H1 (cell line): ENCODE results near the gene C1QTNF1. TPM values are rescaled to one million over a fixed set of nuclear protein-coding genes. Genes with fewer than 3 reads are reported as not detected.

ENCODE experiments used
- CTCF ChIA-PET: fragments of 300-600 bp; sonication (Branson Sonifier 250); formaldehyde crosslinking; loops from one replicate; lab custom pipeline; 2021; ENCODE audit not compliant: partially characterized antibody; lab: Charles Lee
- POLR2A ChIA-PET: fragments of 300-600 bp; sonication (Branson Sonifier 250); formaldehyde crosslinking; loops from one replicate; lab custom pipeline; 2021; ENCODE audit warnings: inconsistent platforms; ENCODE audit not compliant: partially characterized antibody; lab: Charles Lee
- DNase-seq, 2 experiments: peaks; one replicate each; pipeline versions ENCODE4 v3.0.0 to v3.0.0-alpha.2; 2010 to 2022; ENCODE audit warnings: low spot score in 2 of 2, low read depth in 1 of 2, mixed read lengths in 1 of 2
- FAIRE-seq: peaks from 2 replicates; lab custom pipeline; 2011; peaks lifted over from hg19 to GRCh38; lab: Jason Lieb, UNC
- H2AFZ ChIP-seq: 2 replicates; pipeline ENCODE4 v1.8.1; 2012; ENCODE audit warnings: low read length, inconsistent platforms
- H2AK5ac ChIP-seq: 2 replicates; pipeline ENCODE4 v1.6.1; 2013; ENCODE audit warnings: low read depth, low read length
- H2BK120ac ChIP-seq: replicated peaks from 2 replicates; pipeline ENCODE3; 2013; ENCODE audit warnings: low read depth, low read length, inconsistent platforms
- H2BK12ac ChIP-seq: 2 replicates; pipeline ENCODE4 v1.6.1; 2013; ENCODE audit warnings: low read depth, low read length
- H2BK15ac ChIP-seq: 2 replicates; pipeline ENCODE4 v1.6.1; 2013; ENCODE audit warnings: low read length
- H2BK20ac ChIP-seq: 2 replicates; pipeline ENCODE4 v1.6.1; 2013; ENCODE audit warnings: low read length
- H2BK5ac ChIP-seq: 2 replicates; pipeline ENCODE4 v1.6.1; 2013; ENCODE audit warnings: low read depth, low read length
- H3K14ac ChIP-seq: 2 replicates; pipeline ENCODE4 v1.6.1; 2013; ENCODE audit warnings: inconsistent platforms; ENCODE audit not compliant: insufficient read length
- H3K18ac ChIP-seq: 2 replicates; pipeline ENCODE4 v1.6.1; 2013; ENCODE audit warnings: low read length; ENCODE audit errors: extremely low read depth
- H3K23ac ChIP-seq: 2 replicates; pipeline ENCODE4 v1.6.1; 2013; ENCODE audit warnings: inconsistent platforms; ENCODE audit not compliant: insufficient read length
- H3K23me2 ChIP-seq: 2 replicates; pipeline ENCODE4 v1.6.1; 2013; ENCODE audit warnings: low read depth, low read length
- H3K27ac ChIP-seq: 2 replicates; pipeline ENCODE4 v1.6.1; 2011; ENCODE audit warnings: low read depth, low read length, inconsistent platforms
- H3K27me3 ChIP-seq, 4 experiments: replicated peaks in 1 of 4; 1 replicate in 1 of 4; 2 replicates in 3 of 4; pipeline versions ENCODE4 v1.6.1 to v1.8.1; 2011 to 2013; ENCODE audit warnings: low read length in 3 of 4, mild to moderate bottlenecking in 3 of 4, inconsistent platforms in 2 of 4, mixed read lengths in 2 of 4, moderate library complexity in 1 of 4; ENCODE audit not compliant: control insufficient read depth in 3 of 4, insufficient read depth in 3 of 4; ENCODE audit errors: extremely low read depth in 1 of 4
- H3K36me3 ChIP-seq, 4 experiments: 2 replicates each; pipeline versions ENCODE4 v1.6.1 to v1.8.1; 2011 to 2013; ENCODE audit warnings: mild to moderate bottlenecking in 4 of 4, low read length in 3 of 4, moderate library complexity in 2 of 4, control low read depth in 1 of 4, inconsistent platforms in 1 of 4; ENCODE audit not compliant: insufficient read depth in 4 of 4, control insufficient read depth in 2 of 4
- H3K4ac ChIP-seq: replicated peaks from 2 replicates; pipeline ENCODE3; 2013; ENCODE audit warnings: low read length, low read depth, mixed read lengths, inconsistent platforms; ENCODE audit not compliant: insufficient read length
- H3K4me1 ChIP-seq, 4 experiments: replicated peaks in 1 of 4; 1 replicate in 1 of 4; 2 replicates in 3 of 4; pipeline versions ENCODE4 v1.6.1 to v1.8.1; 2011 to 2013; ENCODE audit warnings: low read length in 3 of 4, inconsistent platforms in 2 of 4, mixed read lengths in 1 of 4; ENCODE audit not compliant: insufficient read depth in 4 of 4, control insufficient read depth in 3 of 4
- H3K4me2 ChIP-seq, 2 experiments: 2 replicates each; pipeline versions ENCODE4 v1.6.1 to v1.8.1; 2011 to 2013; ENCODE audit warnings: low read depth in 2 of 2, low read length in 2 of 2, control low read depth in 1 of 2, inconsistent platforms in 1 of 2, mild to moderate bottlenecking in 1 of 2; ENCODE audit not compliant: insufficient read depth in 1 of 2
- H3K4me3 ChIP-seq, 4 experiments: fragments of 200-600, 300-600 bp in 1 of 4; sonication (generic), shearing (Covaris generic), sonication (Bioruptor Twin) in 1 of 4; 2 replicates each; pipeline versions ENCODE4 v1.5.1 to v1.8.1; 2011 to 2016; ENCODE audit warnings: low read length in 4 of 4, low read depth in 3 of 4, control low read depth in 2 of 4, inconsistent platforms in 2 of 4, mild to moderate bottlenecking in 2 of 4, mixed read lengths in 1 of 4, moderate library complexity in 1 of 4; ENCODE audit not compliant: insufficient read depth in 2 of 4; ENCODE audit errors: extremely low read depth in 1 of 4
- H3K56ac ChIP-seq: replicated peaks from 2 replicates; pipeline ENCODE3; 2013; ENCODE audit warnings: low read depth, mild to moderate bottlenecking, mixed read lengths, low read length, inconsistent platforms; ENCODE audit not compliant: insufficient read length
- H3K79me1 ChIP-seq: 2 replicates; pipeline ENCODE4 v1.6.1; 2013; ENCODE audit warnings: low read depth, low read length, control low read depth
- H3K79me2 ChIP-seq, 2 experiments: 2 replicates each; pipeline versions ENCODE4 v1.6.1 to v1.8.1; 2012 to 2013; ENCODE audit warnings: low read length in 2 of 2, mild to moderate bottlenecking in 2 of 2, inconsistent platforms in 1 of 2; ENCODE audit not compliant: insufficient read depth in 2 of 2, control insufficient read depth in 1 of 2
- H3K9ac ChIP-seq, 4 experiments: replicated peaks in 1 of 4; 1 replicate in 1 of 4; 2 replicates in 3 of 4; pipeline versions ENCODE4 v1.6.1 to v1.8.1; 2011 to 2013; ENCODE audit warnings: low read depth in 3 of 4, low read length in 3 of 4, control low read depth in 2 of 4, mild to moderate bottlenecking in 2 of 4, moderate library complexity in 2 of 4, inconsistent platforms in 1 of 4; ENCODE audit errors: extremely low read depth in 1 of 4
- H3K9me3 ChIP-seq, 2 experiments: 2 replicates each; pipeline versions ENCODE4 v1.6.1 to v1.8.1; 2012 to 2013; ENCODE audit warnings: mild to moderate bottlenecking in 2 of 2, moderate library complexity in 2 of 2, control low read depth in 1 of 2, inconsistent platforms in 1 of 2, low read depth in 1 of 2, low read length in 1 of 2, mixed read lengths in 1 of 2; ENCODE audit not compliant: insufficient read depth in 2 of 2
- H4K20me1 ChIP-seq, 2 experiments: replicated peaks in 1 of 2; 2 replicates each; pipeline versions ENCODE3 to v1.8.1; 2011 to 2013; ENCODE audit warnings: inconsistent platforms in 2 of 2, low read length in 2 of 2, mild to moderate bottlenecking in 1 of 2; ENCODE audit not compliant: insufficient read depth in 2 of 2, control insufficient read depth in 1 of 2
- H4K5ac ChIP-seq: 2 replicates; pipeline ENCODE4 v1.6.1; 2013; ENCODE audit warnings: low read length, low read depth, mixed read lengths, inconsistent platforms; ENCODE audit not compliant: insufficient read length
- H4K8ac ChIP-seq: 2 replicates; pipeline ENCODE4 v1.8.0; 2013; ENCODE audit warnings: mild to moderate bottlenecking, moderate library complexity, low read length, inconsistent platforms; ENCODE audit not compliant: insufficient read depth; ENCODE audit errors: extremely low read depth
- H4K91ac ChIP-seq: replicated peaks from 2 replicates; pipeline ENCODE3; 2013; ENCODE audit warnings: low read length, mixed read lengths, inconsistent platforms; ENCODE audit not compliant: insufficient read length
- EP300 ChIP-seq, 2 experiments: IDR thresholded peaks; 1 replicate in 1 of 2; 2 replicates in 1 of 2; pipeline ENCODE4 v1.6.1; 2011 to 2012; ENCODE audit warnings: low read depth in 2 of 2, low read length in 2 of 2, mild to moderate bottlenecking in 2 of 2, borderline replicate concordance in 1 of 2, inconsistent platforms in 1 of 2, moderate library complexity in 1 of 2
- HDAC6 ChIP-seq: IDR thresholded peaks from one replicate; pipeline ENCODE4 v1.7.1; 2012; ENCODE audit warnings: low read depth, mild to moderate bottlenecking, inconsistent platforms, low read length, moderate library complexity
- KDM4A ChIP-seq: IDR thresholded peaks from one replicate; pipeline ENCODE4 v1.7.1; 2012; ENCODE audit warnings: low read depth, mild to moderate bottlenecking, moderate library complexity, low read length, inconsistent platforms; ENCODE audit not compliant: severe bottlenecking
- MAX ChIP-seq: IDR thresholded peaks from 2 replicates; pipeline ENCODE4 v1.6.1; 2012; ENCODE audit warnings: inconsistent platforms
- POLR2AphosphoS5 ChIP-seq: IDR thresholded peaks from 2 replicates; pipeline ENCODE4 v1.6.1; 2011; ENCODE audit warnings: low read depth, low read length
- TAF7 ChIP-seq: optimal IDR thresholded peaks from 2 replicates; pipeline ENCODE3; 2011; ENCODE audit warnings: low read depth, mild to moderate bottlenecking, inconsistent platforms, low read length, moderate library complexity, borderline replicate concordance
- TCF12 ChIP-seq: IDR thresholded peaks from 2 replicates; pipeline ENCODE4 v1.6.1; 2011; ENCODE audit warnings: low read depth, mild to moderate bottlenecking, low read length
- WGBS, 2 experiments: shearing (Covaris generic) in 1 of 2; methylation state at CpG; one replicate each; pipeline versions ENCODE4 v1.1.6 to v1.1.7; 2013 to 2015; ENCODE audit warnings: low lambda C conversion rate in 2 of 2, mixed read lengths in 2 of 2, inconsistent platforms in 1 of 2, low coverage in 1 of 2, missing lambda C conversion rate in 1 of 2; ENCODE audit not compliant: insufficient replicate concordance in 2 of 2, insufficient coverage in 1 of 2, insufficient read length in 1 of 2; ENCODE audit errors: extremely low coverage in 1 of 2, missing lambda C conversion rate in 1 of 2; 5-methylcytosine and 5-hydroxymethylcytosine counted together
- polyA plus RNA-seq, 7 experiments: library from polyadenylated mRNA; depleted of rRNA in 3 of 7; stranded (reverse) in 5 of 7; unstranded in 2 of 7; fragments of >200 nt in 5 of 7; fragments of 200-250 nt in 2 of 7; gene quantifications; 1 replicate in 5 of 7; 2 replicates in 1 of 7; 4 replicates in 1 of 7; pipeline versions ENCODE4 v1.2.1 to v1.2.3, GENCODE V29; 2011 to 2013; ENCODE audit warnings: missing spikeins in 2 of 7, mixed read lengths in 2 of 7
- total RNA-seq: library from RNA; stranded (reverse); fragmentation: NEBNext Ultra II Directional; extraction: Animal tissue kit (Norgen Biotek cat#: 25700); gene quantifications from 2 replicates; pipeline ENCODE4 v1.2.1, GENCODE V29; 2021

The C1QTNF1 gene
- total and polyA plus RNA-seq, 2 of the 8 experiments (the other 6 are each of a cell fraction or from before 2014, with no cell fraction given): 1.5 to 2.5 TPM

DNA sequence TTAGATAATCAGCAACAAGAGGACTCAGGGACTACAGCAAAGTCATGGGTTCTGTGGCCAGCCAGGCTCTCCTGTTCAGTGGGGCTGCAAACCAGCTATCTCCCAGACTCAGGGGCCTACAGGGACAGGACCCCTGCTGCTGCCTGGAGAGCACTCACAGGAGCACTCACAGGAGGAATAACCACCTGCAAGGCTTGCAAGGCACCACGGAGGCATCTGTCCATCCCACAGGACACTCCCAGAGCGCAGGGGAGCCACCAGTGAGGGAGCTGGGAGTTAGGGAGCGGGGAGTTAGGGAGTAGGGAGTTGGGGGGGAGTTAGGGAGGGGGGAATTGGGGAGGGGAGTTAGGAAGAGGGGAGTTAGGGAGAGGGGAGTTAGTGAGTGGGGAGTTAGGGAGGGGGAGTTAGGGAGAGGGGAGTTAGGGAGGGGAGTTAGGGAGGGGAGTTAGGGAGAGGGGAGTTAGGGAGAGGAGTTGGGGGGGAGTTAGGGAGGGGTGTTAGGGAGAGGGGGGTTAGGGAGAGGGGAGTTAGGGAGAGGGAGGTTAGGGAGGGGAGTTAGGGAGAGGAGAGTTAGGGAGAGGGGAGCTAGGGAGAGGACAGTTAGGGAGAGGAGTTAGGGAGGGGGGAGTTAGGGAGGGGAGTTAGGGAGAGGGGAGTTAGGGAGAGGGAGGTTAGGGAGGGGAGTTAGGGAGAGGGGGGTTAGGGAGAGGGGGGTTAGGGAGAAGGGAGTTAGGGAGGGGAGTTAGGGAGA, 20.1 kb upstream of the C1QTNF1 start:
- H2BK12ac ChIP-seq: no peak overlapping the region
- H3K79me1 ChIP-seq: peaks cover 19% of the 10 kb centered on the region
- no peak overlapping the region for H2BK15ac ChIP-seq
- no peak overlapping the region for H3K14ac ChIP-seq
- H4K20me1 ChIP-seq: peaks cover 57 to 71% of the 10 kb centered on the region in 2 experiments
- H3K23ac ChIP-seq: no peak overlapping the region
- DNase-seq (no peak), FAIRE-seq (no peak)
- WGBS, 2 experiments: 62% methylated on average over 3 of the region's 3 CpGs; no CpG with 5 or more reads in 1 of the 2 experiments
- H2BK20ac ChIP-seq: no peak overlapping the region
- H3K27ac ChIP-seq: no peak overlapping the region
- H2AFZ ChIP-seq: no peak overlapping the region
- peaks cover 4 to 7% of the 10 kb centered on the region in 2 experiments; a peak in 1 of 4 replicates for H3K79me2 ChIP-seq
- H3K4me2 ChIP-seq: no peak overlapping the region
- peaks cover 0 to 4% (median 2%) of the 10 kb centered on the region in 4 experiments; a peak in 4 of 7 replicates for H3K4me1 ChIP-seq
- POLR2A ChIA-PET: no interaction called here
- peaks cover 28 to 77% (median 73%) of the 10 kb centered on the region in 4 experiments for H3K27me3 ChIP-seq
- H4K5ac ChIP-seq: no peak overlapping the region
- no peak overlapping the region for H3K9ac ChIP-seq
- no peak overlapping the region for H2BK5ac ChIP-seq
- no peak overlapping the region for H4K8ac ChIP-seq
- no peak overlapping the region for H3K56ac ChIP-seq
- no peaks in the 10 kb centered on the region; the same call in 1 of the 2 replicates for H3K23me2 ChIP-seq
- no peak overlapping the region for H3K4me3 ChIP-seq
- CTCF ChIA-PET: interaction anchor here (0.9 to 2.0 kb wide), 7 partner anchors 10 to 387 kb away, joined by 3 to 7 read pairs (median 4); no protein-coding TSS in a partner anchor
- TF ChIP-seq POLR2AphosphoS5 (peak; percentile 74; the same call in 1 of the 2 replicates), MAX (no peak), HDAC6 (peak; percentile 82), TAF7 (no peak), EP300 (IDR thresholded peaks at IDR 0.05; ENCODE audit: borderline replicate concordance in 1 of 2, low read depth in 2 of 2, low read length in 2 of 2) (no peak), KDM4A (no peak), TCF12 (0 out of 2 replicates have a peak, but pooled peaks have one; percentile 57)
- H3K4ac ChIP-seq: no peak overlapping the region
- H3K36me3 ChIP-seq: no peaks in the 10 kb centered on the region
- H2AK5ac ChIP-seq: no peak overlapping the region
- H4K91ac ChIP-seq: no peak overlapping the region
- H3K9me3 ChIP-seq: no peaks in the 10 kb centered on the region
- no peak overlapping the region for H2BK120ac ChIP-seq
- no peak overlapping the region for H3K18ac ChIP-seq
